KMS-11 (cell line): ENCODE measurements around the gene IGSF9.

Experiments used
- H2AFZ ChIP-seq: fragments of 200-600 bp; sonication (generic); 2 replicates; pipeline ENCODE4 v1.6.1; 2016; ENCODE audit warnings: antibody characterized with exemption, mixed run types, low read depth
- H3K27ac ChIP-seq: fragments of 200-600 bp; sonication (generic); 2 replicates; pipeline ENCODE4 v1.6.1; 2016; ENCODE audit warnings: mild to moderate bottlenecking, mixed run types
- H3K27me3 ChIP-seq: fragments of 200-600 bp; sonication (generic); 2 replicates; pipeline ENCODE4 v1.6.1; 2017; ENCODE audit warnings: mild to moderate bottlenecking, low read depth, mixed run types, moderate library complexity; ENCODE audit not compliant: insufficient read depth
- H3K36me3 ChIP-seq: fragments of 200-600 bp; sonication (generic); 2 replicates; pipeline ENCODE4 v1.6.1; 2017; ENCODE audit warnings: mild to moderate bottlenecking, mixed run types; ENCODE audit not compliant: insufficient read depth
- H3K4me1 ChIP-seq: fragments of 200-600 bp; sonication (generic); 2 replicates; pipeline ENCODE4 v1.6.1; 2016; ENCODE audit warnings: mild to moderate bottlenecking, low read depth, mixed run types; ENCODE audit not compliant: poor library complexity, severe bottlenecking
- H3K4me2 ChIP-seq: fragments of 200-600 bp; sonication (generic); 2 replicates; pipeline ENCODE4 v1.7.0; 2016; ENCODE audit warnings: mild to moderate bottlenecking, mixed run types
- H3K4me3 ChIP-seq: fragments of 200-600 bp; sonication (generic); IDR thresholded peaks from 2 replicates; pipeline ENCODE4 v1.6.1; 2017; ENCODE audit warnings: low read depth, low read length, mixed read lengths; ENCODE audit not compliant: insufficient read depth
- H3K79me2 ChIP-seq: fragments of 200-600 bp; sonication (generic); 2 replicates; pipeline ENCODE4 v1.6.1; 2016; ENCODE audit warnings: low read depth, mixed run types; ENCODE audit not compliant: insufficient read depth
- H3K9ac ChIP-seq: fragments of 200-600 bp; sonication (generic); 2 replicates; pipeline ENCODE4 v1.6.1; 2016; ENCODE audit warnings: mild to moderate bottlenecking, mixed run types
- H4K20me1 ChIP-seq: fragments of 200-600 bp; sonication (generic); 2 replicates; pipeline ENCODE4 v1.6.1; 2016; ENCODE audit warnings: mild to moderate bottlenecking, mixed run types; ENCODE audit not compliant: insufficient read depth
- TF ChIP-seq, protein P1 (sequence below): fragments of 200-600 bp; sonication (generic); conservative IDR thresholded peaks from 2 replicates; pipeline ENCODE4 v1.6.1; 2017; ENCODE audit warnings: low read depth, mild to moderate bottlenecking, antibody characterized with exemption, low read length, moderate library complexity, mixed read lengths

Gene IGSF9

DNA sequence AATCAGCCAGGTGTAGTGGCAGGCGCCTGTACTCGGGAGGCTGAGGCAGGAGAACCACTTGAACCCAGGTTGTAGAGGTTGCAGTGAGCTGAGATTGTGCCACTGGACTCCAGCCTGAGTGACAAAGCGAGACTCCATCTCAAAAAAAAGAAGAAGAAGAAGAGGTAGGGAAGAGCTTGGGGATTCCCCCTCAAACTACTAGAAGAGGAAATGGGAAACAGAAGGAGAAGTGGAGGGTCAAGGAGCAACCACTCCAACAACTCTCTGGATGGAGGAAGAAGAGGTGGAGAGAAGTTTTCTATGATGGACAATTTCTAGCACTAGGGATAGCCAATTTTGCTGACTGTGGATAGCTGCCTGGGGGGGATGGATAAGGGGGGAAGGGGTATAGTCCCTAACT lies 23.5 kb upstream of the IGSF9 start:
- H3K79me2 ChIP-seq: no peaks in the 10 kb centered on the region
- TF ChIP-seq, protein P1, sequence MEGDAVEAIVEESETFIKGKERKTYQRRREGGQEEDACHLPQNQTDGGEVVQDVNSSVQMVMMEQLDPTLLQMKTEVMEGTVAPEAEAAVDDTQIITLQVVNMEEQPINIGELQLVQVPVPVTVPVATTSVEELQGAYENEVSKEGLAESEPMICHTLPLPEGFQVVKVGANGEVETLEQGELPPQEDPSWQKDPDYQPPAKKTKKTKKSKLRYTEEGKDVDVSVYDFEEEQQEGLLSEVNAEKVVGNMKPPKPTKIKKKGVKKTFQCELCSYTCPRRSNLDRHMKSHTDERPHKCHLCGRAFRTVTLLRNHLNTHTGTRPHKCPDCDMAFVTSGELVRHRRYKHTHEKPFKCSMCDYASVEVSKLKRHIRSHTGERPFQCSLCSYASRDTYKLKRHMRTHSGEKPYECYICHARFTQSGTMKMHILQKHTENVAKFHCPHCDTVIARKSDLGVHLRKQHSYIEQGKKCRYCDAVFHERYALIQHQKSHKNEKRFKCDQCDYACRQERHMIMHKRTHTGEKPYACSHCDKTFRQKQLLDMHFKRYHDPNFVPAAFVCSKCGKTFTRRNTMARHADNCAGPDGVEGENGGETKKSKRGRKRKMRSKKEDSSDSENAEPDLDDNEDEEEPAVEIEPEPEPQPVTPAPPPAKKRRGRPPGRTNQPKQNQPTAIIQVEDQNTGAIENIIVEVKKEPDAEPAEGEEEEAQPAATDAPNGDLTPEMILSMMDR: no peak
- no peaks in the 10 kb centered on the region for H3K36me3 ChIP-seq
- no peaks in the 10 kb centered on the region for H3K27me3 ChIP-seq
- no peak overlapping the region for H3K4me2 ChIP-seq
- H3K4me3 ChIP-seq: no peak overlapping the region
- no peaks in the 10 kb centered on the region for H4K20me1 ChIP-seq
- no peak overlapping the region for H2AFZ ChIP-seq
- H3K4me1 ChIP-seq: no peaks in the 10 kb centered on the region
- no peak overlapping the region for H3K27ac ChIP-seq
- no peak overlapping the region for H3K9ac ChIP-seq

DNA sequence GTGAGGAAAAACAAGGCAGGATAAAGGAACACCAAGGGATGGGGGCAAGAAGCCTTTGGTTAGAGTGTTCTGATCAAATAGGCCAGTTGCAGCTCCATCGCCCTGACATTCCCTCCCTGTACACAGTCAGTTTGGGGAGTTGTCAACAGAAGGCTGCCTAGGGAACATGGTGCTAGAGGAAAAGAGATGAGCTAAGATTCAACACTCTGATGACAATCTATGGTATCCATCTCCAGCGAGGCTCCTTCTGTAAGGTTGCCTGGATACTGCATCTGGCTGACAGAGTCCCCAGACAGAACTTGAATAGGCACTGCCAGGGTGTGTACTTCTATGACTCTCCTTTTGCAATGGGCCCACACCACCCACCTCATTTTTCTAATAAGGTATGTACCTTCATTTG lies 19.9 kb upstream of the IGSF9 start:
- Histone ChIP-seq H3K27ac (no peak overlapping the region), H3K4me3 (no peak overlapping the region), H2AFZ (no peak overlapping the region), H3K79me2 (no peaks in the 10 kb centered on the region), H3K4me1 (no peaks in the 10 kb centered on the region), H3K9ac (no peak overlapping the region), H3K4me2 (no peak overlapping the region), H3K27me3 (no peaks in the 10 kb centered on the region), H4K20me1 (no peaks in the 10 kb centered on the region), H3K36me3 (no peaks in the 10 kb centered on the region)
- TF ChIP-seq, protein P1: no peak

DNA sequence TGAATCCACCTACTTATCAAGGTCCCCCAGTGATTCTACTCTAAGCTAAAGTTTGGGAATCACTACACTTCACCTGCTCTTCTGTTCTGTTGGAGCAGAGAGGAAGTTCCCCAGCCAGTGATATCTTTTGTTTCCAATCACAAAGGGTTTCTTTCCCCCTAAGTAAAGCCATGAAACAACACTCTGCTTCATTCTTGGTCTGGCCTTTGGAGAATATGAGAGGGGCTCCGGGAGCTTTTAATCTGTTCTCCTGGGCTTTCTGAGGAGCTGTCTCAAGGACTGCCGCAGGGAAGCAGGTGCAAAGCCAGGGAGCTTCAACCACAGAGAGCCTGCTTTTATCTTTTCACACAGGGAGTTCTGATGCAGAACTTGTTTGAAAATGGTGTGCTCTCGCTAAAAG lies 18.7 kb upstream of the IGSF9 start:
- no peaks in the 10 kb centered on the region for H3K27me3 ChIP-seq
- H3K4me1 ChIP-seq: no peaks in the 10 kb centered on the region
- no peak overlapping the region for H3K27ac ChIP-seq
- H3K4me3 ChIP-seq: no peak overlapping the region
- H3K79me2 ChIP-seq: no peaks in the 10 kb centered on the region
- H4K20me1 ChIP-seq: no peaks in the 10 kb centered on the region
- no peak overlapping the region for H3K4me2 ChIP-seq
- H2AFZ ChIP-seq: no peak overlapping the region
- no peaks in the 10 kb centered on the region for H3K36me3 ChIP-seq
- TF ChIP-seq, protein P1: no peak
- no peak overlapping the region for H3K9ac ChIP-seq

- Histone ChIP-seq H3K79me2 (no peaks in the 10 kb centered on the region), H3K4me1 (no peaks in the 10 kb centered on the region), H3K4me3 (no peak overlapping the region), H3K36me3 (no peaks in the 10 kb centered on the region), H3K27me3 (no peaks in the 10 kb centered on the region), H3K27ac (no peak overlapping the region), H4K20me1 (no peaks in the 10 kb centered on the region), H3K4me2 (no peak overlapping the region), H2AFZ (no peak overlapping the region), H3K9ac (no peak overlapping the region)
- TF ChIP-seq, protein P1: no peak
These were observed 16.8 kb upstream of the IGSF9 start for GRCh38 chr1:159962176-159962575.
